AG04449 (cell line): ENCODE measurements around the gene UAP1.

Experiments used
- CTCF ChIA-PET: fragments of 350-600 bp; formaldehyde crosslinking; extraction: SDS; loops from one replicate; lab custom pipeline; 2021; ENCODE audit warnings: antibody characterized with exemption; lab: Yijun Ruan, JAX
- POLR2A ChIA-PET: fragments of 400-600, 350-600 bp; formaldehyde crosslinking; extraction: SDS; loops from one replicate; lab custom pipeline; 2020; ENCODE audit warnings: antibody characterized with exemption, inconsistent platforms; lab: Yijun Ruan, JAX
- DNase-seq: peaks from one replicate; pipeline ENCODE4 v3.0.0-alpha.2; 2010; ENCODE audit warnings: low read depth, low spot score
- H3K4me3 ChIP-seq: 2 replicates; pipeline ENCODE4 v1.5.1; 2011; ENCODE audit warnings: low read depth, mild to moderate bottlenecking, control low read depth, low read length
- CTCF ChIP-seq: IDR thresholded peaks from one replicate; pipeline ENCODE4 v1.5.1; 2011; ENCODE audit warnings: mild to moderate bottlenecking, moderate library complexity, low read length, control low read depth, inconsistent platforms; ENCODE audit not compliant: insufficient read depth; ENCODE audit errors: missing control alignments

Gene UAP1

GRCh38 chr1:162626094-162626493 lies 64.6 kb downstream of the UAP1 start:
- CTCF ChIA-PET = interaction anchor here (1.1 to 11.6 kb wide), 7 partner anchors 8 to 221 kb away, joined by 3 to 102 read pairs (median 4); no protein-coding TSS in a partner anchor
- no peak overlapping the region for H3K4me3 ChIP-seq
- no peak for DNase-seq
- POLR2A ChIA-PET = no interaction called here
- TF ChIP-seq CTCF = no peak

GRCh38 chr1:162626761-162627160 lies 65.2 kb downstream of the UAP1 start:
- no peak for DNase-seq
- TF ChIP-seq CTCF = no peak
- no peak overlapping the region for H3K4me3 ChIP-seq
- CTCF ChIA-PET = interaction anchor here (1.0 to 11.6 kb wide), 10 partner anchors 8 to 221 kb away, joined by 3 to 102 read pairs (median 4); no protein-coding TSS in a partner anchor
- POLR2A ChIA-PET = no interaction called here

GRCh38 chr1:162627662-162628296 lies 66.3 kb downstream of the UAP1 start:
- CTCF ChIA-PET = interaction anchor here (0.7 to 11.6 kb wide), 5 partner anchors 9 to 270 kb away, joined by 3 to 102 read pairs (median 3); no protein-coding TSS in a partner anchor
- H3K4me3 ChIP-seq = no peak overlapping the region
- POLR2A ChIA-PET = no interaction called here
- no peak for DNase-seq
- peak; percentile 24 for TF ChIP-seq CTCF

GRCh38 chr1:162629077-162629627 lies 67.6 kb downstream of the UAP1 start:
- ChIA-PET POLR2A (interaction anchor here (1.0 to 2.3 kb wide), 3 partner anchors 34 to 66 kb away, joined by 3 to 5 read pairs (median 4); no protein-coding TSS in a partner anchor), CTCF (interaction anchor here (1.0 to 11.6 kb wide), 3 partner anchors 11 to 171 kb away, joined by 4 to 102 read pairs (median 51); no protein-coding TSS in a partner anchor)
- no peak overlapping the region for H3K4me3 ChIP-seq
- no peak for TF ChIP-seq CTCF
- DNase-seq = peak; percentile 50

GRCh38 chr1:162629651-162630050 lies 68.1 kb downstream of the UAP1 start:
- DNase-seq = peak; percentile 71
- no peak overlapping the region for H3K4me3 ChIP-seq
- ChIA-PET CTCF (interaction anchor here (0.7 to 11.6 kb wide), 4 partner anchors 11 to 171 kb away, joined by 3 to 102 read pairs (median 28); no protein-coding TSS in a partner anchor), POLR2A (interaction anchor here (0.6 to 3.3 kb wide), 5 partner anchors 32 to 68 kb away, joined by 3 to 15 read pairs (median 4); partner anchors contain the start of gene UAP1)
- no peak for TF ChIP-seq CTCF
